ENCODE data around the gene CDX1.

Gene CDX1

DNA sequence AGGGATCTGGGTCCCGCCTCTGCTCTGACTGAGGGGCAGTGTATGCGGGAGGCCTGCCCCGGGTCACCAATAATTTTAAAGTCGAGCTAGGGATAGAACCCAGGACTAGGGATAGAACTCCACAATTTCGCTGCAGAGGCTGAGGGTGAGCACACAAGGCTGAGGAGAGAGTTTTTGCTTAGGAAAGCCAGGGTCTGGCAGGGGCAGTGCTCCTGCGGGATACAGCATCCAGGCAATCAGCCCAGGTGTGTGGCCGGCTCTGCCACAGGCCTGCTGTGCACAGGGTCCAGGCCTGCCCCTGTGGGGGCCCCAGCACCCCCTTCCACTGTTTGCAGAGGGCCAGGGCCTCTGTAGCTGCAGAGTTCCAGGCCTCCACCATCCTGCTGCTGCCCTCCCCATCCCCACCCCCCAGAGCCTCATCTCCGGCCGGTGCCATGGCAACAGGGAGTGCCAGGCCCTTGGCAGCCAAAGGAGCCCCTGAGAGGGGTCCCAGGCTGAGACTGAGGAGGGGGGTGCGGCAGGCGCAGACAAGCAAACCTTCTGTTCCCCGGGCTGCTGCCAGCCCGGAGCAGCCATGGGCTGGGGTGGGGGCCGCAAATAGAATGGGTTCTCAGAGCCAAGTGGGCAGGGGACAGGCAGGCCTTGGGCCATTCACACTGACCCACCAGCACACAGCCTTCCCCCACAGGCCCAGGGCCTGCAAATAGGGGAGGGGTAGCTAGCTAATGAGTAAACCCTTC lies 19.5 kb upstream of the CDX1 start:
- no peak for DNase-seq

DNA sequence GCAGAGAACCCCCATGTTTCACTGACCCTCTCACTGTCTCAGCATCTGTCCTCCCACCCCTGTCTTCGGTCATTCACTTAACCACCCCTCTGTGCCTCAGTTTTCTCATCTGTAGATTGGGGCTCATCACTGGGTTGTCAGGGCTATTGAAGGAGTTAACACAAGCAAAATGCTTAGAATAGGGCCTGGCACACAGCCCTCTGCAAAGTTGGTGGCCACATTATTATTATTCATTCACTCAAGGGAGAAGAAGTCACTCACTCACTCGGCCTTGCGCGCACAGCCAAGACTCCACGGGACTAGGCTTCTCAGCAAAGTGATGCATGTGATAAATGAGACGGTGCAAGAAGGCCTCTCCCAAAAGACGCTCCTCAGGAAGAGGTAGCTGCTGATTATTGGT lies 18.9 kb upstream of the CDX1 start:
- no peak for DNase-seq

DNA sequence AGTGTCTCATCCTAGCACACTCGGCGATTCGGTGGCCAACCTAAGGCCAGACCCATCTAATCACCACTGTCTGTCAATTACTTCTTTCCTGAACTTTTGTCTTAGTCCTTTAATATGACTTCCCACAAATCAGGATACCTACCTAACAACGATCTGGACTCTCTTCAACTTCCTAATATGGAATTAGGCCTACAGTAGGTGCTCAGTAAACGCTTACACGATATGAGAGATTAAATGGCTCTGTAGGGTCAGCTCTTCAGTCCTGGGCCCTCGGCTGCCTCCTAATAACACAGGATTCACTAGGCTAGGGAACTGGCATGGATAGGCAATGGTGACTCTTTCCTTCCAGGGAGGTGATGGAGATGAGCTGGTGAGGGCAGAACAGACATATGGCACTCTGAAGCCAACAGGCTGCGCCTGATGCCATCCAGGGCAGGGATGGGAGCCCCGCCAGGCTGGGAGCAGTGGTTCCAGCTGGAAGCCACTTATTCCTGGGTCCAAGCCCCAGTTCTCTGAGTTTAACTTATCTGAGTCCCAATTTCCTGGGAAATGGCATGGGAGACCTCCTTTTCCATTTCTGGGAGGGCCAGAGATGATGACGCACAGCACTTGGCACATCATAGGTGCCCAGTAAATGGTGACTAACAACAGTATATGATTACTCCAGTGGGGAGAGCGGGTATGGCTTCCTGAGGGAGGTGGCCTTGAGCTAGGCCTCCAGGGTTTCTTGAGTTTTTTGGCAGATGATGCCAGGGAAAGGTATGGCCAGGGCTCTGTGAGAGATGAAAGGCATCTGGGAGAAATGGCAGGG lies 18.3 kb upstream of the CDX1 start:
- DNase-seq = no peak

DNA sequence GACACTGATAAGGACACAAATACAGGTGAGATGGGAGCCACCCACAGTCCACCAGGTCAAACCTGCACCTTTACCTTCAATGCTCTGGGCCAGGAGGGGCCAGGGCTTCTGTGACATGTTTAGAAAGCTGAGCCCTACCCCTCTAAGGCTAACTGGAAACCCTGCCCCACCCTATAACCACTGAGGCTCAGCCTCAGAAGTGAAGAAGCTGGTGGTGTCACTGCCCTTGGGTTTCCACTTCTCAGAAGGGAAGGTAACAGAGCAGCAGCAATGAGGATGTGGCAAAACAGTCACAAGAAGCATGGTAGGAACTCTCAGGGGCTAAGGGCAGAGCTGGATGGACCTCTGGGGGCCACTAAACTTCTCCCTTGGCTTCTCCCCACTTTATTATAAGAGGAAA lies 17.0 kb upstream of the CDX1 start:
- peak in 1 of 2 donors; percentile 16 for DNase-seq

DNA sequence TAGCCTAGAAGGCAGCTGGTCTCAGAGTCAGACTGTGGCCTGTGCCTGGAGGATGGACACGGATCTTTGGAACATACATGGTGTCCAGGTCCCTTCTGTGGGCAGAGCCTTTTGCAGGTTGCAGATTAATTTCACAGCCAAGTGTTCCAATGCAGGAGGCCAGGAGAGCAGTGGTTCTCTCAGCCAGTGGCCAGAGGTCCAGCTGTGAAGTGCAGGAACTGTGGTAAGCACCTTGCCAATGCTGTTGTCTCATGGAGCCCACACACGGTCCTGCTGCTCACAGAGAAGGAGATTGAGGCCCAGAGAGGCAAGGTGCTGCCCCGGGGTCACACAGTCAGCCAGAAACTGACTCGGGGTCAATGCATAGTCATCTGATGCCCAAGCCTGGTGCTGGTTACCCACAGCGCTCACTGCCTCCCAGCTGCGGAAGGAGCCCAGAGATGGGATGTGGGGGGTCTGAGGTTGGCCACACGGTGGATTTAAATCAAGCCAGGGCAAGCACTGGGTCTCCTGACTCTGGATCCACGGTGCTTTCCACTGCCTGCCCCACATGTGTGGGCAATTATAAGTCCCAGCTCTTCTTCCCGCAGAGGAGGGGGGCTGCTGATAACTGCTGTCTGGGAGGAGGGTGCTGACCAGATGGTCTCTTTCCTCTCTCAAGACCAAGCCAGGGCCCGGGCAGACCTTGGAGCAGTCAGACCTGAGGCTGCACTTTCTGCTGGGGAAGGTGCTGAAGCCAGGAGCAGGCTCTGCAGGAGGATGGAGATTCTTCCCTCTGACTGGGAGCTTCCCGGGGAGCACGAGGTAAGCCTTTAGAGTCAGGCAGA lies 13.7 kb upstream of the CDX1 start:
- DNase-seq = no peak

- DNase-seq = no peak
Measured at GRCh38 chr5:150153483-150153882, 13.1 kb upstream of the CDX1 start.

- DNase-seq = peak in 1 of 2 donors; percentile 16
Measured at GRCh38 chr5:150153957-150154617, 12.5 kb upstream of the CDX1 start.

- DNase-seq = no peak
Measured at GRCh38 chr5:150154618-150155128, 11.9 kb upstream of the CDX1 start.

- DNase-seq = peak; percentile 50 to 57
Measured at GRCh38 chr5:150155258-150156026, 11.1 kb upstream of the CDX1 start, which contains the start of gene PDGFRB. Gene PDGFRB (minus strand): TSS chr5:150155845. CDS start chr5:150137047, 18,798 bp downstream.

GRCh38 chr5:150156027-150156368 lies 10.6 kb upstream of the CDX1 start:
- DNase-seq = no peak

DNA sequence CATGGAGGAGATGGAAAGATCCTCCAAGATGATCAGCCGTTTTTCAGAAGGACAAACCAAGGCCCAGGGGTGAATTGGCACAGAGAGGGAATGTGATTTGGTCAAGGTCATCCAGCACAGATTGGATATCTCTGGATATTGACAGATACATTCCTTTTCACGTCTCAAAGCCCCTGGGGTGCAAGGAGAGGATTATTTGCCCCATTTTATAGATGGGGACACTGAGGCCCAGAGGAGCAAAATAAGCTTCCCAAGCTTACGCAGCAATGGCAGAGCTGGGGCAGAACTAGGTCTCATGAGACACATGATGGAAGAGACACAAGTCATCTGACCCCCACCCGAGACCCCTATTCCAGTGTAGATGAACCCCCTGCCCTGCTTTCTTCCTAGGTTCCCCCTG lies 10.0 kb upstream of the CDX1 start:
- DNase-seq = no peak

DNA sequence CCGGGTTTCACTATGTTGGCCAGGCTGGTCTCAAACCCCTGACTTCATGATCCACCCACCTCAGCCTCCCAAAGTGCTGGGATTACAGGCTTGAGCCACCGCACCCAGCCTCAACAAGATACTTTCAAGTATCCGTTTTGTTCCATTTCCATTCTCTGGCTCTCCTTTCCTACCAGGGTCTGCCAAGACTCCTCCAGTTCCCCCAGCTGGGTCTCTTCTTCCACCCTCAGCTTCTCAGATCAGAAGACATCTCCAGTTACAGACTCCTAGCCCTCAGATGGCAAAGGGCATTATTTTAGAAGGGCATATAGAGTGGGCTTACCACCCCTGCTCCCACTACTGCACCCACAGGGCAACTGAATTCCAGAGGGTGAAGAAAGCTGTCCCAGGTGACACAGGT lies 9.4 kb upstream of the CDX1 start:
- no peak for DNase-seq

- no peak for DNase-seq
Measured at GRCh38 chr5:150158170-150158949, 8.2 kb upstream of the CDX1 start.

DNA sequence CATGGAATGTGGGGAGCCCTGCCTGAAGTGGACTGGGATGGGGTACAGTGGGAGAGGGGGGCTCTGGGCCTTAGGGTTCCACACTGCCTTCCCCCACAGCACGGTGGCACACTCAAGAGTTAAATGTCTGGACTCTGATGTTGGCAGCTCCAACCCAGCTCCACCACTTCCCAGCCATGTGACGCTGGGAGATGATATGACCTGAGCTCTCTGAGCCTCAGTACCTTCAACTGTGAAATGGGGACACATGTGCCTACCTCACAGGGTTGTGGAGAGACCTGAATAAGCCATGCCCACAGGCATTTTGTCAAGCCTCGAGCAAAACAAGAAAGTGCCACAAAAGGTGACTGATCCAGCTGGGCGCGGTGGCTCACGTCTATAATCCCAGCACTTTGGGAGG lies 7.5 kb upstream of the CDX1 start:
- DNase-seq = no peak

GRCh38 chr5:150159741-150160179 lies 6.8 kb upstream of the CDX1 start:
- no peak for DNase-seq

- DNase-seq = no peak
Measured at GRCh38 chr5:150160448-150161081, 6.0 kb upstream of the CDX1 start.

DNA sequence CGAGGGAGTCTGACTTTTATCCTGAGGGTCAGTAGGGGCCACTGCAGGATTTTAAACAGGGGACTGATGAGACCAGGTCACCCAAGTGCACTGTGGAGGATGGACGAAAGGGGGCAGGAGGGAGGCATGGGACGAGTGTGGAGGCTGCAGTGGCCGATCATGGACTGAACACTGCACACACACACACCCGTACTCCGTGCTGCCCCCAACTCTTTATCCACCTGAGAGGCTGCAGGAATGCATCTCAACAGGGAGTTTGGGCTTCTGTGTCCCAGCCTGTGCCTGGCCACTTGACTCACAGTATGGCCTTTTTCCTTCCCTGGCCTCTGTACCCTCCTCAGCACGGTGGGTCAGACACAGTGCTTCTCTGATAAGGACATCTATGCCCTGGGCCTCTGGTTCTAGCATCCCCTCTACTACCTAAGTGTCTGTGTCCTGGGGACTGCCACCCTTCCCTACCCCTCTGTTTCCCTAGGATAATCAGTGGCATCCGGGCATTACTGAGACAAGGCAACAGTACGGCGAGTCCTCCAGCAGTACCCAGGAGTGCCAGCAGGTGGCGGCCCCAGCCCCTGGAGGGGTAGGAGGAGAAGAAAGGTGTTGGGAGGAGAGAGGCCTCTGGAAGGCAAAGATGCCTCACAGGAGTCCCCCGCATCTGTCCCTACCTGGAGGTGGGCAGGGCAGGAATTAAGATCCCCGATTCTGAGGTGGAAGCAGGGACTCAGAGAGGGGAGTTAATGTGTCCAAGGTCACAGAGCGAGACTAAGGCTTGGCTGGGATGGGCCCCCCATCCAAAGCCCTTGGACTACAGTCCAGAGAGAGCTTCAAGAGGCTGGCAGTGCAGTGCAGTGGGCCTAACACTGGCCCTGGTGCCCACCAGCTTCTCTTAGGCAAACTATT lies 5.1 kb upstream of the CDX1 start:
- peak; percentile 57 to 67 for DNase-seq

DNA sequence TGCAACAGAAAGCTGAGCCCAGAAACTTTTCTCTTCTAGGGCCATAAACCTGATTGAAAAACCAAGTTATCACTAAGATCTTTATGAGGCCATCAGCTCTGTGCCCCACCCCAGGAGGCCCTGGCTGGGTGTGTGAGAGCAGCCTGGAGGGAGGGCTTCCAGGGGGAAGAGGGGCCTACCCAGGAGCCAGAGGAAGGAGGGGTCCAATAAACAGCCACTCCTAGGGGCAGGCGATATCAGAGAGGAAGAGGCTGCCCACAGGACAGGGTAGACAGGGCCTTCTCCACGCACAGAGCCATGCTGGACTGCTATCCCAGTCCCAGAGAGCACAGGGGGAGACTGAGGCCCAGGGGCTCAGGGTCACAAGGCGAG lies 4.5 kb upstream of the CDX1 start:
- no peak for DNase-seq

DNA sequence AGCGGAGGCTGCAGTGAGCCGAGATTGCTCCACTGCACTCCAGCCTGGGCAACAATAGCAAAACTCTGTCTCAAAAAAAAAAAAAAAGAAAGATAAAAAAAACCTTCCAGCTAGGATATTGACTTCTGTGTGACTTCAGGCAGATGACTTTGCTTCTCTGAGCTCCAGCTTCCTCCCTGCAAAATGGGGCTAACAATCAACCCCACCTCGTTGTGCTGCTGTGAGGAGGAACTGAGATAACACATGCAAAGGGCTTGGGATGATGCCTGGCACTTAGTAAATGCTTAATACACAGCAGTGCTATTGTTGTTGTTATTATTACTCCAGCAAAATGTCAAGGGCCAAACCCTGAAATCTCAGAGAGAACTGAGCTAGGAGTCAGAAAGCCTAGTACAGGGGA lies 3.5 kb upstream of the CDX1 start:
- DNase-seq = no peak
